ENCODE results near the gene UBR3.

GRCh38 chr2:169868951-169869350 is 41.7 kb downstream of the UBR3 start:
- TF ChIP-seq CTCF (conservative IDR thresholded peaks at IDR 0.05; ENCODE audit: low read length): no peak
- no peak for TF ChIP-seq EZH2phosphoT487 (IDR thresholded peaks at IDR 0.05; ENCODE audit: borderline replicate concordance, low read depth, low read length)

Measured in OCI-LY7 (cell line).